Vagina (tissue), 2 donors: ENCODE results near the gene LGR6.

Experiments
- CTCF ChIP-seq, 3 experiments: fragments of 450-650 bp in 2 of 3; fragments of 200-600 bp in 1 of 3; sonication (generic) in 1 of 3; IDR thresholded peaks; one replicate each; pipeline ENCODE4 v1.5.1; 2017 to 2019; ENCODE audit warnings: antibody characterized with exemption in 3 of 3, mild to moderate bottlenecking in 2 of 3, moderate library complexity in 2 of 3
- POLR2AphosphoS5 ChIP-seq, 2 donors: sonication (generic); formaldehyde crosslinking; IDR thresholded peaks; one replicate each; pipeline ENCODE4 v1.9.0; 2017; ENCODE audit warnings: antibody characterized with exemption in 2 of 2, mild to moderate bottlenecking in 2 of 2, low read depth in 1 of 2; ENCODE audit not compliant: insufficient read depth in 1 of 2

- TF ChIP-seq CTCF (IDR thresholded peaks at IDR 0.05), result no peak
- TF ChIP-seq POLR2AphosphoS5 (IDR thresholded peaks at IDR 0.05; ENCODE audit: insufficient read depth in 1 of 2, low read depth in 1 of 2), result no peak
Observed at GRCh38 chr1:202156590-202156989, 37.0 kb upstream of the LGR6 start.
